Measurements from ENCODE around the gene KLK8.

Gene KLK8

GRCh38 chr19:51030631-51031030 lies 29.2 kb upstream of the KLK8 start:
- Histone ChIP-seq H3K9ac (ENCODE audit: insufficient read length) (no peak overlapping the region), H3K4me3 (no peak overlapping the region), H3K36me3 (ENCODE audit: insufficient read depth, low read length) (no peaks in the 10 kb centered on the region), H3K9me3 (ENCODE audit: low read depth, low read length) (no peaks in the 10 kb centered on the region), H3K27ac (no peak overlapping the region)
- DNase-seq (ENCODE audit: low read depth, low spot score): no peak
- TF ChIP-seq EZH2 (IDR thresholded peaks at IDR 0.05): no peak
- no peak for TF ChIP-seq POLR2AphosphoS5 (IDR thresholded peaks at IDR 0.05; ENCODE audit: borderline replicate concordance, low read depth, low read length)
- TF ChIP-seq FOXP2 (optimal IDR thresholded peaks at IDR 0.05; ENCODE audit: control extremely low read depth, extremely low read length, insufficient read depth): no peak

- Histone ChIP-seq H3K4me3 (no peak overlapping the region), H3K36me3 (ENCODE audit: insufficient read depth, low read length) (no peaks in the 10 kb centered on the region), H3K9me3 (ENCODE audit: low read depth, low read length) (no peaks in the 10 kb centered on the region), H3K27ac (no peak overlapping the region), H3K9ac (ENCODE audit: insufficient read length) (no peak overlapping the region)
- no peak for TF ChIP-seq POLR2AphosphoS5 (IDR thresholded peaks at IDR 0.05; ENCODE audit: borderline replicate concordance, low read depth, low read length)
- no peak for TF ChIP-seq EZH2 (IDR thresholded peaks at IDR 0.05)
- TF ChIP-seq FOXP2 (optimal IDR thresholded peaks at IDR 0.05; ENCODE audit: control extremely low read depth, extremely low read length, insufficient read depth): no peak
- no peak for DNase-seq (ENCODE audit: low read depth, low spot score)
Observed at GRCh38 chr19:51029718-51030117, 28.3 kb upstream of the KLK8 start.

GRCh38 chr19:51027873-51028272 lies 26.5 kb upstream of the KLK8 start:
- H3K9ac ChIP-seq (ENCODE audit: insufficient read length): no peak overlapping the region
- H3K9me3 ChIP-seq (ENCODE audit: low read depth, low read length): no peaks in the 10 kb centered on the region
- DNase-seq (ENCODE audit: low read depth, low spot score): no peak
- TF ChIP-seq EZH2 (IDR thresholded peaks at IDR 0.05) (no peak), FOXP2 (optimal IDR thresholded peaks at IDR 0.05; ENCODE audit: control extremely low read depth, extremely low read length, insufficient read depth) (no peak), POLR2AphosphoS5 (IDR thresholded peaks at IDR 0.05; ENCODE audit: borderline replicate concordance, low read depth, low read length) (no peak)
- no peak overlapping the region for H3K4me3 ChIP-seq
- H3K27ac ChIP-seq: no peak overlapping the region
- H3K36me3 ChIP-seq (ENCODE audit: insufficient read depth, low read length): no peaks in the 10 kb centered on the region

GRCh38 chr19:51027126-51027806 lies 25.9 kb upstream of the KLK8 start:
- no peak for DNase-seq (ENCODE audit: low read depth, low spot score)
- Histone ChIP-seq H3K9me3 (ENCODE audit: low read depth, low read length) (no peaks in the 10 kb centered on the region), H3K4me3 (no peak overlapping the region), H3K27ac (no peak overlapping the region), H3K9ac (ENCODE audit: insufficient read length) (no peak overlapping the region), H3K36me3 (ENCODE audit: insufficient read depth, low read length) (no peaks in the 10 kb centered on the region)
- TF ChIP-seq FOXP2 (optimal IDR thresholded peaks at IDR 0.05; ENCODE audit: control extremely low read depth, extremely low read length, insufficient read depth) (no peak), POLR2AphosphoS5 (IDR thresholded peaks at IDR 0.05; ENCODE audit: borderline replicate concordance, low read depth, low read length) (no peak), EZH2 (IDR thresholded peaks at IDR 0.05) (no peak)

GRCh38 chr19:51026554-51026831 lies 25.1 kb upstream of the KLK8 start, which contains the start of gene KLK11:
Gene KLK11, minus strand, starts transcription at chr19:51026616. Its CDS starts 985 bp downstream, at chr19:51025631.
- no peak within 1 kb of the TSS for H3K27ac ChIP-seq
- no peak for DNase-seq (ENCODE audit: low read depth, low spot score)

GRCh38 chr19:51025809-51026553 lies 24.6 kb upstream of the KLK8 start:
- DNase-seq (ENCODE audit: low read depth, low spot score): no peak
- H3K9me3 ChIP-seq (ENCODE audit: low read depth, low read length): no peaks in the 10 kb centered on the region
- no peak overlapping the region for H3K27ac ChIP-seq
- H3K9ac ChIP-seq (ENCODE audit: insufficient read length): no peak overlapping the region
- TF ChIP-seq FOXP2 (optimal IDR thresholded peaks at IDR 0.05; ENCODE audit: control extremely low read depth, extremely low read length, insufficient read depth) (no peak), EZH2 (IDR thresholded peaks at IDR 0.05) (no peak), POLR2AphosphoS5 (IDR thresholded peaks at IDR 0.05; ENCODE audit: borderline replicate concordance, low read depth, low read length) (no peak)
- H3K36me3 ChIP-seq (ENCODE audit: insufficient read depth, low read length): no peaks in the 10 kb centered on the region
- H3K4me3 ChIP-seq: no peak overlapping the region

More at GRCh38 chr19:51026554-51026831, 25.1 kb upstream of the KLK8 start, which contains the start of gene KLK11:
- Histone ChIP-seq H3K36me3 (ENCODE audit: insufficient read depth, low read length) (no peaks in the 10 kb centered on the region), H3K9me3 (ENCODE audit: low read depth, low read length) (no peaks in the 10 kb centered on the region), H3K9ac (ENCODE audit: insufficient read length) (no peak within 1 kb of the TSS), H3K4me3 (no peak within 1 kb of the TSS)
- TF ChIP-seq FOXP2 (optimal IDR thresholded peaks at IDR 0.05; ENCODE audit: control extremely low read depth, extremely low read length, insufficient read depth) (no peak), EZH2 (IDR thresholded peaks at IDR 0.05) (no peak), POLR2AphosphoS5 (IDR thresholded peaks at IDR 0.05; ENCODE audit: borderline replicate concordance, low read depth, low read length) (no peak)

GRCh38 chr19:51025401-51025800 lies 24.0 kb upstream of the KLK8 start:
- no peak for DNase-seq (ENCODE audit: low read depth, low spot score)
- no peak overlapping the region for H3K27ac ChIP-seq
- no peaks in the 10 kb centered on the region for H3K9me3 ChIP-seq (ENCODE audit: low read depth, low read length)
- no peak overlapping the region for H3K9ac ChIP-seq (ENCODE audit: insufficient read length)
- no peak overlapping the region for H3K4me3 ChIP-seq
- H3K36me3 ChIP-seq (ENCODE audit: insufficient read depth, low read length): no peaks in the 10 kb centered on the region
- TF ChIP-seq EZH2 (IDR thresholded peaks at IDR 0.05): no peak
- TF ChIP-seq POLR2AphosphoS5 (IDR thresholded peaks at IDR 0.05; ENCODE audit: borderline replicate concordance, low read depth, low read length): no peak
- TF ChIP-seq FOXP2 (optimal IDR thresholded peaks at IDR 0.05; ENCODE audit: control extremely low read depth, extremely low read length, insufficient read depth): no peak

- H3K9ac ChIP-seq (ENCODE audit: insufficient read length): no peak overlapping the region
- TF ChIP-seq POLR2AphosphoS5 (IDR thresholded peaks at IDR 0.05; ENCODE audit: borderline replicate concordance, low read depth, low read length) (no peak), EZH2 (IDR thresholded peaks at IDR 0.05) (no peak), FOXP2 (optimal IDR thresholded peaks at IDR 0.05; ENCODE audit: control extremely low read depth, extremely low read length, insufficient read depth) (no peak)
- no peaks in the 10 kb centered on the region for H3K36me3 ChIP-seq (ENCODE audit: insufficient read depth, low read length)
- H3K27ac ChIP-seq: no peak overlapping the region
- no peaks in the 10 kb centered on the region for H3K9me3 ChIP-seq (ENCODE audit: low read depth, low read length)
- no peak for DNase-seq (ENCODE audit: low read depth, low spot score)
- H3K4me3 ChIP-seq: no peak overlapping the region
Observed at GRCh38 chr19:51024924-51025323, 23.5 kb upstream of the KLK8 start.

All from SK-N-MC (cell line).